Left colon (tissue), 2 donors: ENCODE results near the gene FAM32A. TPM values are rescaled to one million over a fixed set of nuclear protein-coding genes. Genes with fewer than 3 reads are reported as not detected.

Experiments used
- ATAC-seq: fragments of 200-7000 bp; cut with Tn5 transposase; one replicate; pipeline ENCODE4 v1.9.1; 2020; ENCODE audit warnings: mild to moderate bottlenecking, moderate library complexity
- DNase-seq, 2 donors: peaks; one replicate each; pipeline ENCODE4 v3.0.0-alpha.2; 2020
- intact Hi-C, 2 donors: fragments of 100-400 bp; cut with DNase I in 1 of 2; cut with micrococcal nuclease in 1 of 2; formaldehyde crosslinking; loops; one replicate each; pipeline versions ENCODE4 v1.11.2 to v1.14.0; 2022; cut with DNase I, micrococcal nuclease
- total RNA-seq, 2 donors: library from RNA; stranded (reverse); fragmentation: NEBNext Ultra II Directional; extraction: Animal tissue kit (Norgen Biotek cat#: 25700); gene quantifications; one replicate each; pipeline ENCODE4 v1.2.1, GENCODE V29; 2021
- donor health status: DM: no; HTN: no; CAD: no.
- donor health status: DM: yes; HTN: yes; CAD: no.

FAM32A gene
- total RNA-seq, 2 donors from 2014 or later, result 78.8 to 90.5 TPM

GRCh38 chr19:16197622-16198369 is 12.6 kb downstream of the FAM32A start, which contains the start of gene AP1M1:
Gene AP1M1 (plus strand): TSS chr19:16197911. CDS start chr19:16198027, 116 bp downstream.
- intact Hi-C loops, result no loop called here
- ATAC-seq, result peak; percentile 82
- DNase-seq, result peak; percentile 98 to 99

DNA sequence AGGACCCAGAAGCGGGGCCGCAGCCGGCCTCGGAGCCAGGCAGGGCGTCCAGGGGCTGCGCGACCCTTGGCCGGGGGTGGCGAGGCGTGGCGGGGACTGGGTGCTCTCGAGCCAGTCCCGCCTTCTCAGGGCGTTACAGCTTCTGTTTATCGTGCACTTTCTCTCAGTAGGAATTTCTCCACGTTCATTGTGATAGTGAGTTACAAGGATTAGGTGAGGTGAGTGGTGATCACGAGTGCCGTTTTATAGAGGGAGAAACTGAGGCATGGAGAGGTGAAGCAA is 13.1 kb downstream of the FAM32A start:
- peak; percentile 33 for ATAC-seq
- DNase-seq, result no peak
- intact Hi-C loops, result no loop called here

DNA sequence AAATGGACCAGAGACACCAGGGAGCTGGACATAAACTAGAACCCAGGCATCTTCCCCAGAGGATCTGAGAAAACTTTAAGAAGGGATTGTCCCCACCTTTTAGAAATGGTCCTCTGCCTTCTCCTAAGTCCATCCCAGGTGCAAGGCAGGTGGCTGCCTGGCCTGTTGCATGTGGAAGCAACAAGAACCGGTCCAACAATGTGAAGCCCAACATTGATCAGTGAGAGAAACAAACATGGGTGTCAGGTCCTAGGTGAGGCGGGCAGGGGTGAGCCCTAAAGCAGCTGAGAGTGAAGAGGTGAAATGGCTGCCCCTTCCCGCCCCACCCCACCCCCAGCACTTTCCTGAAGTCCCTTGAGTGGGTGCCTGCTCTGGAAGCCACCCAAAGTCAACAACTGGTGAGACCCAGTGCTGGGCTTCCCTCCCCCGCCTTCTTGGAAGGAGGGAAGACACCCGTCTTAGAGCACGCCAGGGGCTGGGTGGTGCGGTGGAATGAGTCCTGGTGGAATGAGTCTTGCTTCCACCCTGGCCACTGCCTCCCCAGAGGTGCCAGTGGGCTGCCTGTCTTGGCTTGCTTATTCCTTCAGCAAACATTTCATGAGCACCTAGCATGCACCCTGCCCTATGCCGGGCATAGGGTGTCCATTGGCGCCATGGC is 14.2 kb downstream of the FAM32A start:
- no peak for ATAC-seq
- intact Hi-C loops, result no loop called here

DNA sequence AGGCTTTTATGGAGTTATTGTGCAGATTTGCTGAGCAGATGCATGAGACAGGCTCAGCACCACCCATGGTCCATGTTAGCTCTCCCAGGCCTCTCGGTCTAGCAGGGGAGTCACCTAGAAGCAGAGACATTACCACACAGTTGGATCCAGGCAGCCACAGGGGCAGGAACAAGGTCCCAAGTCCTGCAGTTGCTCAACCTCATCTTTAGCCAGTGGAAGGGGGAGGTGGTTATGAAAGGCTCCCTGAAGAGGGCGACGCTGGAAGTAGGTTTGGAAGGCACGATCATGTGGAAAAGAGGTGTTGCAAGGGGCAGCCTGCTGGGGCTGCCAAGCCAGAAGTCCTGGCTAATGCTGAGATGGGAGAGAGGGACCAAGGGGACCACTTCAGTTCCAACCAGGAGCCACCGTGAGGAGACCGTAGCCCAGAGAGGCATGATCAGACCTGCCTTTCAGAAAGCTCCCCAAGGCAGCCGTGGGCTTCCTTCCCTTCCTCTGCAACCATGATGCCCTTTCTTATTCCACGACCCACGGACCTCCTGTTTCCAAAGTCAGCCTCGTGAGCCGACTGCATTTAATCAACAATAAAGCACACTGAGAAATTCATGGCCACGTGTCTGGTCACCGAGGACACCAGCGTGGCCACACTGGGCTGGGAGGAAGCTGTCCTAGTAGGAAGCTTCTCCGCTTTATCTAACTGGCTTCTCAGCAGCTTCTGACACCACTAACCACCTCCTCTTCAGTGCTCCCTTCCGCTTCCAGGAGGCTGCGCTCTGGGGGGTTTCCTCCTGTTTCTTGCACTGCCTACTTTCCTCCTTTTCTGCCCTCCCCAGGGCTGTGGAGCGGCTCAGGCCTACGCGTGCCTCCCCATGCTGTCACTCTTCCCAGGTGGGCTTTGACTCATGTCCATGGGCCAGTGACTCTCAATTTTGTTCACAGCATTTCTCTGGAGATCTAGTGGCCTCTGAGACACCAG is 15.1 kb downstream of the FAM32A start:
- DNase-seq, result peak in 1 of 2 donors; percentile 3
- intact Hi-C loops, result no loop called here

More for the DNA sequence above, 14.2 kb downstream of the FAM32A start:
- no peak for DNase-seq

DNA sequence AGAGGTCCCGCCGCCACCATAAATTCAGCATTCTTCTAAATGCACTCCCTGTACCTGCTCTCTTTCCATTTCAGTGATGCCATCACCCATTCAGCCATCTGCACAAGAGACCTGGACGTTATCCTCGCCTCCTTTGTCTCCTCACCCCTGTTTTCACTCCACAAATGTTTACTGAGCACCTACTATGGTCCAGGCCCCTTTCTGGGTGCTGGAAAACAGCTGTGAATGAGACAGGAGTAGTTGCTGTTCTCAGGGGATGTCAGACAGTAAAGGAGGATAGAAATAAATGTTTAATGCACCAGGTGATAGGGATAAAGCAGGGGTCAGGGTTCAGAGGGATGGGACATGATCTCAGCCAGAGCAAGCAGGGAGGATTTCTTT is 15.8 kb downstream of the FAM32A start:
- DNase-seq (no peak), ATAC-seq (no peak)

More for the DNA sequence above, 15.1 kb downstream of the FAM32A start:
- ATAC-seq, result no peak

DNA sequence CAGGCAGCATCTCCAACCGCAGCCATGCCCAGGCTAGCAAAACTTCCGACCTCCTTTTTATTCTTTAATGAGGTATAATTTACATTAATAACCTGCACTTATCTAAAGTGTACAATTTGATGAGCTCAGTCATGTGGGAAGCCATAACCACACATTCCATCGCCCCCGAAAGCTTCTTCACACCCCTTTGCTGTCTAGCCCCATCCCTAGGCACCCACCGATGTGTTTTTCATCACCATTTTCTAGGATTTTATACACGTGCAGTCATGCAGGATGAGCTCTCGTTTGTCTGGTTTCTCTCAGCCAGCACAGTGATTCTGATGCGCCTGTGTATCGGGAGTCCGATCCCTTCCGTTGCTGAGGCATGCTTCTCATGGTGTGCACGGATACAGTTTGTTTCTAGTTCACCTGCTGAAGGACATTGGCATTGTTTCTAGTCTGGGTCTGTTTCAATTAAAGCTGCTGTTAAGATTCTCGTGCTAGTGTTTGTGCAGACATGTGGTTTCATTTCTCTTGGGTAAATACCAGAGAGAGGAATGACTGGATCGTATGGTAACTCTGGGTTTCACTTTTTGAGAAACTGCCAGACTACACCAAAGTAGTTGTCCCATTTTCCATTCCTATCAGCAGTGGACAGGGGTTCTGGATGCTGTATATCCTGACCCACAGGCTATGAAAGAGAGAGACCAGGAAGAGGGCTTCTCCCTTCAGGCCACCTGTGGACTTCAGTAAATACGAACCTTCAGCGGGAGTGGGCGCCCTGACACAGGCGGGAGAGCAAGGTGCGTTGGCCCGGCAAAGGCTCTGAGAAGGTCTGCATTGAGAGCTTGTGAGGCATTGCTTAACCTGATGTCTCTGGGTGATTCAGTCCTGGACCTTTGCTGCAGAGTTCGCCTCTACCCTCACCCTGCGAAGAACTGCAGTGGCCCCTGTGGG is 17.4 kb downstream of the FAM32A start:
- ATAC-seq, result no peak

More for the DNA sequence above, 15.8 kb downstream of the FAM32A start:
- intact Hi-C loops, result no loop called here

GRCh38 chr19:16203256-16204004 is 18.2 kb downstream of the FAM32A start:
- ATAC-seq (no peak), DNase-seq (peak; percentile 2 to 21)
- intact Hi-C loops, result no loop called here

More for the DNA sequence above, 17.4 kb downstream of the FAM32A start:
- DNase-seq, result peak; percentile 1 to 14
- intact Hi-C loops, result no loop called here

DNA sequence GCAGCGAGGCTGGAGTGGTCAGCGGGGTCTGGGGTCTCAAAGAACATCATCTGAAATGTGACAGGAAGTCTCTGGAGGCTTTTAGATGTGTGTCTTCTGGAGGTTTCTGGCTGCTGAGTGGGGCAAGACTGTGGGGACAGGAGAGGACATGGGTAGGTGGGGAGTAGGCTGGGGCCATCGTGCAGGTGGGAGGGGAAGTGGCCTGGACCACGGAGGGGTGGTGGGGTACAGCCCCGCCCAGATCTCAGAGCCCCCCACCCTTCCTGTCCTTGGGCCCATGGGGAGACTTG is 18.7 kb downstream of the FAM32A start:
- intact Hi-C loops, result no loop called here
- no peak for ATAC-seq
- peak; percentile 1 to 18 for DNase-seq

GRCh38 chr19:16205205-16206045 is 20.2 kb downstream of the FAM32A start:
- peak in 1 of 2 donors; percentile 2 for DNase-seq
- no peak for ATAC-seq
- intact Hi-C loops, result no loop called here

GRCh38 chr19:16206046-16206605 is 20.9 kb downstream of the FAM32A start:
- no peak for ATAC-seq
- intact Hi-C loops, result no loop called here
- peak in 1 of 2 donors; percentile 7 for DNase-seq

DNA sequence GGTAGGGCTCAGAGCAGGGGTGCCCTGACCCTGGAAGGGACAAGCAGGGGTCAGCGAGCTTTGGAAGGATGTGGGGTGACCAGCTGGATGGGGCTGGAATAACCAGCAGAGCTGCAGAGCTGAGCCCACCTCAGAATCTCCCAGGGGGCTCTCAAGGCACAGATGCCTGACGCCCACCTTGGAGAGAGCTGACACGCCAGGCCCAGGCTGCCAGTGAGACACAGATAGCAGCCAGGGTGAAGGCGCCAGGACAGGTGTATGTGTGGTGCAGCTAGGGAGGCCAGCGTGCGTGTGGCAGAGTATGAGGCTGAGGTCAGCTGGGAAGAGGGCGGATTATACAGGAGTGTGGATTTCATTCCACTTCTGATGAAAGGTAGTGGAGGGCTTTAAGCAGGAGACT is 21.4 kb downstream of the FAM32A start:
- intact Hi-C loops, result no loop called here
- DNase-seq (no peak), ATAC-seq (no peak)

DNA sequence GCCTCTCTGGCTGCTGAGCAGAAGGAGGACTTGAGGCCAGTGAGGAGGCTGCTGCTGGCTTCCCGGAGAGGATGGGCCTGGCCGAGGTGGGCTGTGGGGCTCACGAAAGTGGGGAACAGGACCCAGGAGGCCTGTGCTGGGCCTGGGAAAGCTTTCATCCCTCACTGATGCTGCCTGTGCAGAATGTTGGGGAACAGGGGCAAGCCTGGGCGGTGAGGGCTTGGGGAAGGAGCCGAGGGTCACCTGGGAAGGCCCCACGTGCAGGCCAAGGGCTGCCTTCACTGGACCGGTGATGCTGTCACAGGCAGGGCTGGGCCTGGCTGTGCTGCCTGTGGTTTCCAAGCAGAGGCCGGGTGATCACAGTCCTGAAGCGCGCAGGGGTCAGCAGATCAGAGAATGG is 21.9 kb downstream of the FAM32A start:
- DNase-seq (peak in 1 of 2 donors; percentile 20), ATAC-seq (no peak)
- intact Hi-C loops, result no loop called here

GRCh38 chr19:16207490-16208025 is 22.3 kb downstream of the FAM32A start:
- DNase-seq, result no peak
- ATAC-seq, result no peak
- intact Hi-C loops, result no loop called here

GRCh38 chr19:16208064-16208759 is 23.0 kb downstream of the FAM32A start:
- intact Hi-C loops, result no loop called here
- DNase-seq (no peak), ATAC-seq (no peak)

DNA sequence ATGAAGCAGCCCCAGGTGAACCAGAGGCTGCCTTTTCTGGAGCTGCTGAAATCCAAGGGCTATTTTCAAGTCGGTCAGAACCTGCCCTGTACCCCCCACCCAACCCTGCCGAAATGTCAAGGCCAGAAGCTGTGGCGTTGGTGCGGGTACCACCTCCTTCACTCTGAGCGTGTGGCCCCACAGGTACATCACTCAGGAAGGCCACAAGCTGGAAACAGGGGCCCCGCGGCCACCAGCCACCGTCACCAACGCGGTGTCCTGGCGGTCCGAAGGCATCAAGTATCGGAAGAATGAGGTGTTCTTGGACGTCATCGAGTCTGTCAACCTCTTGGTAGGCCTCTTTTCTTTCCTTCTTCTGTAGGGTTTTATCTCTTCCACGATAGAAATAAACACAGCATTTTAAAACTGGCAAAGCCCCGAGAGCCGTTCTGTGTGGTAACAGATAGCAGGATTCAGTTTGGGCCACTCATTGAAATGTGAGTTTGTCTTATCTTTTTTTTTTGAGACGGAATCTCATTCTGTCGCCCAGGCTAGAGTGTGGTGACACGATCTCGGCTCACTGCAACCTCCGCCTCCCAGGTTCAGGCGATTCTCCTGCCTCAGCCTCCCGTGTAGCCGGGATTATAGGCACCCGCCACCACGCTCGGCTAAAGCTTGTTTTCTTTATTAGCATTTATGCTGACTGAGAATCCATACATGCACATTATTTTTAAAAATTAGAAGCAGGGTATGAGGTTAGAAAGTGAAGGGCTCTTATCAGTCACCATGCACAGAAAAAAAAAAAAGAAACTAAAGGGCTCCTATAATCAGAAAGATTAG is 23.8 kb downstream of the FAM32A start:
- ATAC-seq (no peak), DNase-seq (no peak)
- intact Hi-C loops, result no loop called here
